Endothelial cell of umbilical vein (primary cell): Measurements from ENCODE around the gene TMEM217.

Experiments used
- EZH2 ChIP-seq: IDR thresholded peaks from 2 replicates; pipeline ENCODE4 v1.6.1; 2012; ENCODE audit warnings: borderline replicate concordance, low read depth, mild to moderate bottlenecking, moderate library complexity, low read length, inconsistent platforms; ENCODE audit not compliant: severe bottlenecking
- FOS ChIP-seq: IDR thresholded peaks from 2 replicates; pipeline ENCODE4 v1.6.1; 2011; ENCODE audit warnings: mild to moderate bottlenecking, low read length, moderate library complexity, borderline replicate concordance; ENCODE audit not compliant: insufficient read depth
- GATA2 ChIP-seq: IDR thresholded peaks from 2 replicates; pipeline ENCODE4 v1.7.0; 2011; ENCODE audit warnings: low read depth, mild to moderate bottlenecking, moderate library complexity, mixed read lengths, low read length; ENCODE audit not compliant: insufficient read length, insufficient read depth
- JUN ChIP-seq: IDR thresholded peaks from 2 replicates; pipeline ENCODE4 v1.6.1; 2011; ENCODE audit warnings: borderline replicate concordance, low read depth; ENCODE audit not compliant: insufficient read length, insufficient read depth
- MYC ChIP-seq: IDR thresholded peaks from one replicate; pipeline ENCODE4 v1.6.1; 2011; ENCODE audit warnings: mild to moderate bottlenecking, low read depth, low read length
- POLR2A ChIP-seq: IDR thresholded peaks from 2 replicates; pipeline ENCODE4 v1.6.1; 2012; ENCODE audit warnings: low read depth, mild to moderate bottlenecking, control low read depth, low read length
- POLR2AphosphoS5 ChIP-seq: IDR thresholded peaks from 2 replicates; pipeline ENCODE4 v1.6.1; 2012; ENCODE audit warnings: low read depth, mild to moderate bottlenecking, control low read depth, low read length, moderate library complexity; ENCODE audit not compliant: insufficient read depth
- TF ChIP-seq, protein P1 (sequence below), 2 donors: IDR thresholded peaks; 1 replicate in 1 of 2; 2 replicates in 1 of 2; pipeline ENCODE4 v1.5.1; 2011; ENCODE audit warnings: low read length in 2 of 2, mild to moderate bottlenecking in 2 of 2, moderate library complexity in 2 of 2, control low read depth in 1 of 2, inconsistent platforms in 1 of 2, low read depth in 1 of 2; ENCODE audit not compliant: insufficient read depth in 1 of 2; ENCODE audit errors: extremely low read depth in 1 of 2
- TF ChIP-seq, protein P2 (sequence below): IDR thresholded peaks from 2 replicates; pipeline ENCODE4 v1.6.1; 2011; ENCODE audit not compliant: insufficient read depth, insufficient read length

DNA sequence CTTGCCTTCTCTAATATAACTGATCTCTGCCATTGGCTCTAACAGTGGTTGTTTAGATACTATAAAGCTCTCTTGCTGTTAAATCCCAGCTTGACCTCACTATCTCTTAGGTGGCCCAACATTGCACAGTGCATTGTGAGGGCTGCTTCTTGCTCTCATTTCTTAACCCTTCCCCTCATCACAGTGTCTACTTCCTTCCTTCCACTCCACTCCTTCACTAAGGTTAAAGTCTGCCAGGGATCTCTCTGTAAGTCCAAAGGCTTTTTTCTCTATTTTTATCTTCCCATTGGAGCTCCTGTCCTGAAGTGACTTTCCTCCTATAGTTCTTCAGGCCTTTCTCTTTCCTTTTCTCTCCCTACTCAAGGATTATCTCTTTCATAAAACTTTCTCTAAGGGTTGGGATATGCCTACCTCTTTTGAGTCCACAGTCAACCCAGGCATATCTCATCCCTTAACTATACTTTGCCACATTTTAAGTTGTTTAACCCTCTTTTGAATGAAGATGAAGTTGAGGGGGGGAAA is 4.4 kb downstream of the TMEM217 start:
- TF ChIP-seq, protein P1, sequence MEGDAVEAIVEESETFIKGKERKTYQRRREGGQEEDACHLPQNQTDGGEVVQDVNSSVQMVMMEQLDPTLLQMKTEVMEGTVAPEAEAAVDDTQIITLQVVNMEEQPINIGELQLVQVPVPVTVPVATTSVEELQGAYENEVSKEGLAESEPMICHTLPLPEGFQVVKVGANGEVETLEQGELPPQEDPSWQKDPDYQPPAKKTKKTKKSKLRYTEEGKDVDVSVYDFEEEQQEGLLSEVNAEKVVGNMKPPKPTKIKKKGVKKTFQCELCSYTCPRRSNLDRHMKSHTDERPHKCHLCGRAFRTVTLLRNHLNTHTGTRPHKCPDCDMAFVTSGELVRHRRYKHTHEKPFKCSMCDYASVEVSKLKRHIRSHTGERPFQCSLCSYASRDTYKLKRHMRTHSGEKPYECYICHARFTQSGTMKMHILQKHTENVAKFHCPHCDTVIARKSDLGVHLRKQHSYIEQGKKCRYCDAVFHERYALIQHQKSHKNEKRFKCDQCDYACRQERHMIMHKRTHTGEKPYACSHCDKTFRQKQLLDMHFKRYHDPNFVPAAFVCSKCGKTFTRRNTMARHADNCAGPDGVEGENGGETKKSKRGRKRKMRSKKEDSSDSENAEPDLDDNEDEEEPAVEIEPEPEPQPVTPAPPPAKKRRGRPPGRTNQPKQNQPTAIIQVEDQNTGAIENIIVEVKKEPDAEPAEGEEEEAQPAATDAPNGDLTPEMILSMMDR (IDR thresholded peaks at IDR 0.05; ENCODE audit: extremely low read depth in 1 of 2, insufficient read depth in 1 of 2, low read depth in 1 of 2, low read length in 2 of 2), result no peak
- TF ChIP-seq POLR2AphosphoS5 (no peak), POLR2A (no peak), EZH2 (no peak), MYC (no peak), FOS (no peak), JUN (no peak), GATA2 (no peak)
- TF ChIP-seq, protein P2, sequence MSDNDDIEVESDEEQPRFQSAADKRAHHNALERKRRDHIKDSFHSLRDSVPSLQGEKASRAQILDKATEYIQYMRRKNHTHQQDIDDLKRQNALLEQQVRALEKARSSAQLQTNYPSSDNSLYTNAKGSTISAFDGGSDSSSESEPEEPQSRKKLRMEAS, result no peak
